ENCODE measurements around the gene CSF1R.

GRCh38 chr5:150042459-150042858 is 43.9 kb downstream of the CSF1R start:
- no peak for TF ChIP-seq CTCF (IDR thresholded peaks at IDR 0.05 in 4 of 5, conservative IDR thresholded peaks at IDR 0.05 in 1 of 5)
- TF ChIP-seq POLR2A (IDR thresholded peaks at IDR 0.05), result no peak
